Motor neuron (in vitro differentiated cells): ENCODE data around the gene ADAMTS16. TPM values are rescaled to one million over a fixed set of nuclear protein-coding genes. Genes with fewer than 3 reads are reported as not detected.
A peak's percentile ranks its signal among the peaks of the same experiment; 100 is the strongest.
"Not testable (repeated sequence)": the region's sequence is repeated elsewhere in the genome, so short reads cannot be mapped to it uniquely, and the experiment has no call there.

Experiments
- ATAC-seq, 8 experiments: fragments of 200-7000 bp; cut with Tn5 transposase; replicated peaks in 6 of 8; 2 replicates each; pipeline ENCODE4 v1.8.0; 2021; ENCODE audit warnings: mild to moderate bottlenecking in 8 of 8, moderate library complexity in 8 of 8
- H3K27ac ChIP-seq, 2 donors: fragments of 250-450 bp; sonication (Bioruptor Pico); 2 replicates each; pipeline ENCODE4 v1.9.0; 2021; ENCODE audit warnings: antibody characterized with exemption in 2 of 2, mild to moderate bottlenecking in 2 of 2, moderate library complexity in 1 of 2
- H3K4me1 ChIP-seq, 2 donors: fragments of 250-450 bp; sonication (Bioruptor Pico); replicated peaks in 1 of 2; 2 replicates each; pipeline ENCODE4 v1.6.1; 2021; ENCODE audit warnings: antibody characterized with exemption in 2 of 2, mild to moderate bottlenecking in 2 of 2, moderate library complexity in 1 of 2
- H3K4me3 ChIP-seq, 5 donors: fragments of 250-450 bp; sonication (Bioruptor Pico); 2 replicates each; pipeline ENCODE4 v1.9.0; 2021; ENCODE audit warnings: antibody characterized with exemption in 5 of 5, mild to moderate bottlenecking in 5 of 5, moderate library complexity in 4 of 5
- WGBS, 10 experiments: fragments of 450-650 bp; shearing (Covaris generic); methylation state at CpG; one replicate each; pipeline ENCODE4 v1.0.0; 2022; 5-methylcytosine and 5-hydroxymethylcytosine counted together
- in situ Hi-C, 9 experiments: fragments of 400-800 bp; cut with MboI; loops; one replicate each; pipeline ENCODE4 v1.15.0; 2021; ENCODE audit warnings: low sequenced_read_pairs in 9 of 9, low pct_unique_long_range_greater_than_20kb in 2 of 9; ENCODE audit not compliant: unreplicated experiment in 9 of 9
- total RNA-seq, 8 experiments: library from RNA; unstranded; fragments of 300-600 nt; gene quantifications; 2 replicates each; pipeline versions ENCODE4 v1.2.3 to v1.2.4, GENCODE V29; 2022

ADAMTS16 gene
- total RNA-seq, 8 experiments from 2014 or later = 0.25 to 34.1 (median 1.1) TPM

GRCh38 chr5:5132693-5133295 is 7.3 kb upstream of the ADAMTS16 start:
- peak in 1 of 8 experiments; percentile 51 for ATAC-seq
- no peaks in the 10 kb centered on the region for H3K4me1 ChIP-seq
- H3K27ac ChIP-seq = no peak overlapping the region
- in situ Hi-C loops = loop anchor here (10.0 to 25.0 kb wide), 4 partner anchors 245 to 280 kb away; partner anchors contain the start of gene ICE1 (in 5 of the 9)
- no peak overlapping the region for H3K4me3 ChIP-seq
- WGBS, 10 experiments = 40 to 100% (median 85%) methylated on average over 1 to 8 of the region's 15 CpGs; no CpG with 5 or more reads in 3 of the 10 experiments

- Histone ChIP-seq H3K4me3 (no peak overlapping the region), H3K4me1 (peaks cover 0 to 1% of the 10 kb centered on the region in 2 donors), H3K27ac (no peak overlapping the region)
- in situ Hi-C loops = loop anchor here (10.0 to 25.0 kb wide), 4 partner anchors 247 to 278 kb away; partner anchors contain the start of gene ICE1 (in 5 of the 9)
- no peak for ATAC-seq
- 80 to 100% (median 96%) methylated on average over 1 to 9 of the region's 9 CpGs for WGBS, 10 experiments
Observed at GRCh38 chr5:5134107-5134506, 6.0 kb upstream of the ADAMTS16 start.

GRCh38 chr5:5135957-5136676 is 4.0 kb upstream of the ADAMTS16 start:
- 30 to 100% (median 55%) methylated on average over 1 to 8 of the region's 8 CpGs; no CpG with 5 or more reads in 1 of the 10 experiments for WGBS, 10 experiments
- Histone ChIP-seq H3K4me3 (no peak overlapping the region), H3K4me1 (peaks cover 3 to 4% of the 10 kb centered on the region in 2 donors), H3K27ac (no peak overlapping the region)
- in situ Hi-C loops = loop anchor here (10.0 to 25.0 kb wide), 4 partner anchors 249 to 276 kb away; partner anchors contain the start of gene ICE1 (in 5 of the 9)
- ATAC-seq = peak in 1 of 8 experiments; percentile 14

GRCh38 chr5:5137851-5138250 is 2.3 kb upstream of the ADAMTS16 start:
- no CpG with 5 or more reads among the region's 24 CpGs for WGBS, 10 experiments
- not testable (repeated sequence) for H3K4me3 ChIP-seq, ATAC-seq, H3K27ac ChIP-seq, H3K4me1 ChIP-seq
- in situ Hi-C loops = loop anchor here (10.0 to 25.0 kb wide), 4 partner anchors 251 to 274 kb away; partner anchors contain the start of gene ICE1 (in 5 of the 9)

- H3K4me1 ChIP-seq = peaks cover 4% of the 10 kb centered on the region in 2 donors
- no peak overlapping the region for H3K27ac ChIP-seq
- 36% methylated on average over 5 of the region's 39 CpGs; no CpG with 5 or more reads in 9 of the 10 experiments for WGBS, 10 experiments
- peak in 3 of 8 experiments; percentile 2 to 10 (median 10) for ATAC-seq
- peak overlapping the region; percentile 41 to 66 (median 53) for H3K4me3 ChIP-seq
- in situ Hi-C loops = loop anchor here (10.0 to 25.0 kb wide), 4 partner anchors 252 to 273 kb away; partner anchors contain the start of gene ICE1 (in 5 of the 9)
Observed at GRCh38 chr5:5139336-5139776, 774 bp upstream of the ADAMTS16 start.

GRCh38 chr5:5140479-5141338 is 579 bp downstream of the ADAMTS16 start:
- H3K27ac ChIP-seq = no peak overlapping the region
- in situ Hi-C loops = loop anchor here in 8 of 9 experiments (10.0 to 25.0 kb wide), 5 partner anchors 253 to 284 kb away; partner anchors contain the start of gene ICE1 (in 6 of the 8)
- H3K4me1 ChIP-seq = peaks cover 4% of the 10 kb centered on the region in 2 donors
- 0 to 7% (median 2%) methylated on average over 4 to 22 of the region's 57 CpGs for WGBS, 10 experiments
- ATAC-seq = peak in 5 of 8 experiments; percentile 24 to 53 (median 41)
- peak overlapping the region; percentile 41 to 66 (median 53) for H3K4me3 ChIP-seq

- 0 to 67% (median 25%) methylated on average over 1 to 4 of the region's 4 CpGs for WGBS, 10 experiments
- Histone ChIP-seq H3K4me1 (peaks cover 4% of the 10 kb centered on the region in 2 donors), H3K4me3 (peak overlapping the region in 3 of 5 donors; percentile 41 to 53 (median 49)), H3K27ac (no peak overlapping the region)
- ATAC-seq = no peak
- in situ Hi-C loops = loop anchor here in 8 of 9 experiments (10.0 to 25.0 kb wide), 5 partner anchors 254 to 284 kb away; partner anchors contain the start of gene ICE1 (in 6 of the 8)
Observed at GRCh38 chr5:5141339-5141599, 1.1 kb downstream of the ADAMTS16 start.

GRCh38 chr5:5141625-5142525 is 1.7 kb downstream of the ADAMTS16 start:
- Histone ChIP-seq H3K4me3 (no peak overlapping the region), H3K27ac (no peak overlapping the region), H3K4me1 (peaks cover 4% of the 10 kb centered on the region in 2 donors)
- peak in 3 of 8 experiments; percentile 27 to 39 (median 35) for ATAC-seq
- 0 to 47% (median 14%) methylated on average over 1 to 6 of the region's 6 CpGs for WGBS, 10 experiments
- in situ Hi-C loops = loop anchor here in 8 of 9 experiments (10.0 to 25.0 kb wide), 5 partner anchors 253 to 283 kb away; partner anchors contain the start of gene ICE1 (in 6 of the 8)

- H3K27ac ChIP-seq = no peak overlapping the region
- no peak overlapping the region for H3K4me3 ChIP-seq
- 56 to 95% (median 85%) methylated on average over 3 to 7 of the region's 7 CpGs for WGBS, 10 experiments
- peaks cover 0 to 4% of the 10 kb centered on the region in 2 donors for H3K4me1 ChIP-seq
- ATAC-seq = no peak
- in situ Hi-C loops = loop anchor here in 8 of 9 experiments (10.0 to 25.0 kb wide), 5 partner anchors 250 to 280 kb away; partner anchors contain the start of gene ICE1 (in 6 of the 8)
Observed at GRCh38 chr5:5144441-5144840, 4.3 kb downstream of the ADAMTS16 start.

- H3K27ac ChIP-seq = no peak overlapping the region
- peaks cover 0 to 3% of the 10 kb centered on the region in 2 donors for H3K4me1 ChIP-seq
- 57 to 100% (median 86%) methylated on average over 2 to 10 of the region's 18 CpGs for WGBS, 10 experiments
- in situ Hi-C loops = loop anchor here in 8 of 9 experiments (10.0 to 25.0 kb wide), 5 partner anchors 249 to 279 kb away; partner anchors contain the start of gene ICE1 (in 6 of the 8)
- no peak overlapping the region for H3K4me3 ChIP-seq
- ATAC-seq = no peak
Observed at GRCh38 chr5:5145651-5146529, 5.8 kb downstream of the ADAMTS16 start.
